Keratinocyte (primary cell): ENCODE data around the gene SAMM50. TPM values are rescaled to one million over a fixed set of nuclear protein-coding genes. Genes with fewer than 3 reads are reported as not detected.

Experiments used
- DNase-seq: peaks from one replicate; pipeline ENCODE4 v3.0.0-alpha.2; 2011; ENCODE audit warnings: low read depth, missing footprints, low spot score
- FAIRE-seq: peaks from 2 replicates; lab custom pipeline; 2011; peaks lifted over from hg19 to GRCh38; lab: Jason Lieb, UNC
- H2AFZ ChIP-seq: 2 replicates; pipeline ENCODE4 v1.6.0; 2012; ENCODE audit warnings: low read length, control low read depth, inconsistent platforms; ENCODE audit not compliant: control insufficient read depth
- H3K27ac ChIP-seq: 2 replicates; pipeline ENCODE4 v1.5.1; 2011; ENCODE audit warnings: low read length; ENCODE audit not compliant: control insufficient read depth, insufficient read depth
- H3K27me3 ChIP-seq: 3 replicates; pipeline ENCODE4 v1.6.0; 2011; ENCODE audit warnings: low read length; ENCODE audit not compliant: control insufficient read depth, insufficient read depth; ENCODE audit errors: extremely low read depth
- H3K36me3 ChIP-seq, 2 experiments: 2 replicates in 1 of 2; 3 replicates in 1 of 2; pipeline ENCODE4 v1.5.1; 2011; ENCODE audit warnings: low read length in 2 of 2, mild to moderate bottlenecking in 1 of 2; ENCODE audit not compliant: control insufficient read depth in 2 of 2, insufficient read depth in 2 of 2; ENCODE audit errors: extremely low read depth in 1 of 2
- H3K4me1 ChIP-seq: 3 replicates; pipeline ENCODE4 v1.5.1; 2011; ENCODE audit warnings: low read length; ENCODE audit not compliant: control insufficient read depth, insufficient read depth; ENCODE audit errors: extremely low read depth
- H3K4me2 ChIP-seq: 3 replicates; pipeline ENCODE4 v1.6.0; 2011; ENCODE audit warnings: low read depth, low read length; ENCODE audit not compliant: control insufficient read depth, insufficient read depth; ENCODE audit errors: extremely low read depth
- H3K4me3 ChIP-seq, 3 experiments: fragments of 200-600 bp in 1 of 3; sonication (generic) in 1 of 3; 2 replicates in 2 of 3; 3 replicates in 1 of 3; pipeline ENCODE4 v1.5.1; 2011 to 2016; ENCODE audit warnings: low read length in 3 of 3, mild to moderate bottlenecking in 3 of 3, control low read depth in 2 of 3, inconsistent platforms in 1 of 3, low read depth in 1 of 3, mixed read lengths in 1 of 3, mixed run types in 1 of 3, moderate library complexity in 1 of 3; ENCODE audit not compliant: control insufficient read depth in 2 of 3, insufficient read depth in 2 of 3; ENCODE audit errors: extremely low read depth in 1 of 3
- H3K79me2 ChIP-seq: 2 replicates; pipeline ENCODE4 v1.6.0; 2012; ENCODE audit warnings: low read length; ENCODE audit not compliant: control insufficient read depth, insufficient read depth
- H3K9ac ChIP-seq: 3 replicates; pipeline ENCODE4 v1.6.0; 2011; ENCODE audit warnings: low read length; ENCODE audit not compliant: control insufficient read depth, insufficient read depth; ENCODE audit errors: extremely low read depth
- H3K9me1 ChIP-seq: 3 replicates; pipeline ENCODE4 v1.6.0; 2011; ENCODE audit warnings: low read length; ENCODE audit not compliant: control insufficient read depth, insufficient read depth; ENCODE audit errors: extremely low read depth
- H3K9me3 ChIP-seq: 2 replicates; pipeline ENCODE4 v1.5.1; 2012; ENCODE audit warnings: low read depth, low read length; ENCODE audit not compliant: control insufficient read depth
- H4K20me1 ChIP-seq: 3 replicates; pipeline ENCODE4 v1.6.0; 2011; ENCODE audit warnings: low read length; ENCODE audit not compliant: control insufficient read depth, insufficient read depth; ENCODE audit errors: extremely low read depth
- EZH2 ChIP-seq: IDR thresholded peaks from one replicate; pipeline ENCODE4 v1.6.1; 2012; ENCODE audit warnings: inconsistent platforms, mild to moderate bottlenecking, low read length, moderate library complexity
- dilution Hi-C: fragments of 300-500 bp; cut with MboI; formaldehyde crosslinking; loops from one replicate; pipeline ENCODE4 v1.7.0; 2020; ENCODE audit warnings: low sequenced_read_pairs; ENCODE audit not compliant: extremely low pct_ligation_motif_present
- polyA plus RNA-seq, 5 experiments: library from polyadenylated mRNA; depleted of rRNA in 3 of 5; stranded (reverse) in 3 of 5; stranded (forward) in 1 of 5; unstranded in 1 of 5; fragments of >200 nt; gene quantifications; 1 replicate in 1 of 5; 2 replicates in 3 of 5; 3 replicates in 1 of 5; pipeline versions ENCODE4 v1.2.1 to v1.2.3, GENCODE V29; 2011 to 2012; ENCODE audit warnings: missing spikeins in 2 of 5, low read depth in 1 of 5, low replicate concordance in 1 of 5
- TF ChIP-seq, protein P1 (sequence below), 3 experiments: IDR thresholded peaks in 1 of 3; conservative IDR thresholded peaks in 1 of 3; optimal IDR thresholded peaks in 1 of 3; 2 replicates in 2 of 3; 3 replicates in 1 of 3; pipeline versions ENCODE3 to v1.5.1; 2011; ENCODE audit warnings: low read length in 3 of 3, mild to moderate bottlenecking in 3 of 3, moderate library complexity in 2 of 3, control low read depth in 1 of 3, inconsistent platforms in 1 of 3; ENCODE audit not compliant: insufficient read depth in 2 of 3; ENCODE audit errors: extremely low read depth in 1 of 3

The SAMM50 gene
- polyA plus RNA-seq, 1 donor (not counting 4 experiments of a cell fraction or from before 2014, with no cell fraction given), result 54.6 TPM

DNA sequence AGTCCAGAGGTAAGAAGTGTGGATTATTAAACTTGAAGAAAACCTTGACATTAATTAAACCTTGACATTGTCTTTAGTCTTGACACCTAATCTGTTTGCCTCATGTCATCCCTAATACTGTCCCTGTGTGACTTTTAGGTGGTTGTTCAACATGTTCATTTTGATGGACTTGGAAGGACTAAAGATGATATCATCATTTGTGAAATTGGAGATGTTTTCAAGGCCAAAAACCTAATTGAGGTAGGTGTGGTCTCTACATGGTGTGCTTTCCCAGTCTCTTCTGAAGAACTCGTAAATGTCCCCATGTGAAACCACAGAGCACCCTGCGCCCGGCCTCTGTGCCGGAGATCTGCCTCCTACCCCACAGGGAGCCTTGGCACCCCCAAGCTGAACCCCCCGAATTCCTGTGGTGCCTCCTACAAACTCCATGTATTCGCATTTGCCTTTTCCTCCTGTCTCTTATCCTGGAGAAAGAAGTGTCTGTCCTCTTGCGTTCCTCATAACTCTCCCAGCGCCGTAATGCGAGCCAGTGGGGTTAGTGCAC is 9.1 kb downstream of the SAMM50 start:
- Histone ChIP-seq H3K27me3 (no peaks in the 10 kb centered on the region), H3K27ac (no peak overlapping the region), H3K4me3 (no peak overlapping the region), H3K9me3 (no peaks in the 10 kb centered on the region), H3K9me1 (no peaks in the 10 kb centered on the region), H3K79me2 (peaks cover 16% of the 10 kb centered on the region), H4K20me1 (no peaks in the 10 kb centered on the region), H3K4me1 (no peaks in the 10 kb centered on the region), H3K36me3 (peaks cover 6 to 25% of the 10 kb centered on the region in 2 experiments), H2AFZ (no peak overlapping the region), H3K4me2 (no peak overlapping the region), H3K9ac (no peak overlapping the region)
- dilution Hi-C loops, result no loop called here
- TF ChIP-seq, protein P1, sequence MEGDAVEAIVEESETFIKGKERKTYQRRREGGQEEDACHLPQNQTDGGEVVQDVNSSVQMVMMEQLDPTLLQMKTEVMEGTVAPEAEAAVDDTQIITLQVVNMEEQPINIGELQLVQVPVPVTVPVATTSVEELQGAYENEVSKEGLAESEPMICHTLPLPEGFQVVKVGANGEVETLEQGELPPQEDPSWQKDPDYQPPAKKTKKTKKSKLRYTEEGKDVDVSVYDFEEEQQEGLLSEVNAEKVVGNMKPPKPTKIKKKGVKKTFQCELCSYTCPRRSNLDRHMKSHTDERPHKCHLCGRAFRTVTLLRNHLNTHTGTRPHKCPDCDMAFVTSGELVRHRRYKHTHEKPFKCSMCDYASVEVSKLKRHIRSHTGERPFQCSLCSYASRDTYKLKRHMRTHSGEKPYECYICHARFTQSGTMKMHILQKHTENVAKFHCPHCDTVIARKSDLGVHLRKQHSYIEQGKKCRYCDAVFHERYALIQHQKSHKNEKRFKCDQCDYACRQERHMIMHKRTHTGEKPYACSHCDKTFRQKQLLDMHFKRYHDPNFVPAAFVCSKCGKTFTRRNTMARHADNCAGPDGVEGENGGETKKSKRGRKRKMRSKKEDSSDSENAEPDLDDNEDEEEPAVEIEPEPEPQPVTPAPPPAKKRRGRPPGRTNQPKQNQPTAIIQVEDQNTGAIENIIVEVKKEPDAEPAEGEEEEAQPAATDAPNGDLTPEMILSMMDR (optimal IDR thresholded peaks at IDR 0.05 in 1 of 3, IDR thresholded peaks at IDR 0.05 in 1 of 3, conservative IDR thresholded peaks at IDR 0.05 in 1 of 3; ENCODE audit: extremely low read depth in 1 of 3, insufficient read depth in 2 of 3, low read length in 3 of 3), result no peak
- TF ChIP-seq EZH2, result no peak
- DNase-seq, result no peak
- FAIRE-seq, result no peak

DNA sequence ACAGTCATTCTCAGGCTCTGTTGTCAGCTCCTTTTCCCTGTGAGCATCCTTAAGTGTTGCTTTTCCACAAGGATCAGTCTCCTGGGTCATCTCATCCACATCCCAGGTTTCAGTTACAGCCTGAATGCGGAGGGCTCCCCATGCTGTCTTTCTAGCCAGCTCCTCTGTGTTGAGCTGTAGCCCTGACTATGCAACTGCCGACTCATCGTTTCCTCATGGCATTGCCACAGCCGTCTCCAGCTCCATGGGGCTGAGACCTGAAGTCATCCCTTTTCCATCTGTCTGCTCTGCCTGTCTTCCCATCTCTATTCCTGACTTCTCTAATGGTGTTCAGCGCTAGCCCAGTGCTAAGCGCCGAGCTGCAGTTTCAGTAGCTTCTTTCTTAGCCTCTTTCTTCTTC is 11.8 kb downstream of the SAMM50 start:
- Histone ChIP-seq H2AFZ (no peak overlapping the region), H3K4me2 (no peak overlapping the region), H3K27ac (no peak overlapping the region), H3K79me2 (peaks cover 1% of the 10 kb centered on the region), H3K4me3 (no peak overlapping the region), H3K9me1 (no peaks in the 10 kb centered on the region), H3K4me1 (no peaks in the 10 kb centered on the region), H3K36me3 (peaks cover 13 to 34% of the 10 kb centered on the region in 2 experiments), H3K9me3 (no peaks in the 10 kb centered on the region), H4K20me1 (no peaks in the 10 kb centered on the region), H3K9ac (no peak overlapping the region), H3K27me3 (no peaks in the 10 kb centered on the region)
- DNase-seq (no peak), FAIRE-seq (no peak)
- TF ChIP-seq, protein P1 (optimal IDR thresholded peaks at IDR 0.05 in 1 of 3, IDR thresholded peaks at IDR 0.05 in 1 of 3, conservative IDR thresholded peaks at IDR 0.05 in 1 of 3; ENCODE audit: extremely low read depth in 1 of 3, insufficient read depth in 2 of 3, low read length in 3 of 3), result no peak
- no peak for TF ChIP-seq EZH2
- dilution Hi-C loops, result no loop called here
